Neural progenitor cell (in vitro differentiated cells): ENCODE data around the gene BFSP1. TPM values are rescaled to one million over a fixed set of nuclear protein-coding genes. Genes with fewer than 3 reads are reported as not detected.

Experiments
- DNase-seq: peaks from one replicate; pipeline ENCODE4 v3.0.0-alpha.2; 2016; ENCODE audit warnings: low spot score
- H2AFZ ChIP-seq: fragments of 200-600 bp; sonication (generic); replicated peaks from 2 replicates; pipeline ENCODE4 v1.6.1; 2016; ENCODE audit warnings: antibody characterized with exemption
- H3F3A ChIP-seq: fragments of 200-600 bp; sonication (generic); 2 replicates; pipeline ENCODE4 v1.6.1; 2016; ENCODE audit warnings: antibody characterized with exemption, low read depth
- H3K27ac ChIP-seq: fragments of 200-600 bp; sonication (generic); 2 replicates; pipeline ENCODE4 v1.5.1; 2016; ENCODE audit warnings: mild to moderate bottlenecking
- H3K27me3 ChIP-seq: fragments of 200-600 bp; sonication (generic); 2 replicates; pipeline ENCODE4 v1.6.1; 2016; ENCODE audit warnings: mild to moderate bottlenecking, moderate library complexity
- H3K36me3 ChIP-seq: fragments of 200-600 bp; sonication (generic); 2 replicates; pipeline ENCODE4 v1.5.1; 2016
- H3K4me1 ChIP-seq: fragments of 200-600 bp; sonication (generic); 2 replicates; pipeline ENCODE4 v1.6.1; 2016; ENCODE audit warnings: mixed run types
- H3K4me2 ChIP-seq: fragments of 200-600 bp; sonication (generic); 2 replicates; pipeline ENCODE4 v1.6.1; 2016
- H3K4me3 ChIP-seq: fragments of 200-600 bp; sonication (generic); 2 replicates; pipeline ENCODE4 v1.5.1; 2016
- H3K79me2 ChIP-seq: fragments of 200-600 bp; sonication (generic); 2 replicates; pipeline ENCODE4 v1.6.1; 2016; ENCODE audit warnings: low read depth
- H3K9ac ChIP-seq: fragments of 200-600 bp; sonication (generic); 2 replicates; pipeline ENCODE4 v1.6.1; 2016
- H3K9me3 ChIP-seq: fragments of 200-600 bp; sonication (generic); 2 replicates; pipeline ENCODE4 v1.5.1; 2016; ENCODE audit warnings: low read depth
- H4K20me1 ChIP-seq: fragments of 200-600 bp; sonication (generic); 2 replicates; pipeline ENCODE4 v1.6.1; 2016; ENCODE audit warnings: low read depth
- H3K27ac Mint-ChIP-seq: 3 replicates; pipeline ENCODE4 v1.8.0; 2021; ENCODE audit warnings: mixed read lengths
- H3K27me3 Mint-ChIP-seq: 2 replicates; pipeline ENCODE4 v1.8.0; 2022; ENCODE audit warnings: low read depth, mild to moderate bottlenecking, inconsistent platforms, moderate library complexity, mixed read lengths; ENCODE audit not compliant: insufficient read depth
- H3K36me3 Mint-ChIP-seq: 3 replicates; pipeline ENCODE4 v1.8.0; 2021; ENCODE audit warnings: mixed read lengths
- H3K4me1 Mint-ChIP-seq: 3 replicates; pipeline ENCODE4 v1.8.0; 2021; ENCODE audit warnings: mixed read lengths
- H3K4me3 Mint-ChIP-seq: 3 replicates; pipeline ENCODE4 v1.8.0; 2021; ENCODE audit warnings: mild to moderate bottlenecking, moderate library complexity, mixed read lengths
- H3K9me3 Mint-ChIP-seq: 3 replicates; pipeline ENCODE4 v1.8.0; 2020; ENCODE audit warnings: mixed read lengths
- CTCF ChIP-seq: fragments of 200-600 bp; sonication (generic); IDR thresholded peaks from 2 replicates; pipeline ENCODE4 v1.5.1; 2017; ENCODE audit warnings: antibody characterized with exemption, mild to moderate bottlenecking
- EZH2 ChIP-seq: fragments of 200-600 bp; sonication (generic); IDR thresholded peaks from 2 replicates; pipeline ENCODE4 v1.6.1; 2017; ENCODE audit warnings: antibody characterized with exemption, mild to moderate bottlenecking, moderate library complexity
- EZH2phosphoT487 ChIP-seq: fragments of 200-600 bp; sonication (generic); IDR thresholded peaks from 2 replicates; pipeline ENCODE4 v1.6.1; 2017; ENCODE audit warnings: antibody characterized with exemption
- total RNA-seq: library from RNA; depleted of rRNA; stranded (reverse); fragments of >200 nt; gene quantifications from 2 replicates; pipeline ENCODE4 v1.2.3, GENCODE V29; 2015; ENCODE audit warnings: low replicate concordance

BFSP1 gene
- total RNA-seq, 1 donor from 2014 or later, result not detected

- DNase-seq, result peak; percentile 29
- H3K4me3 Mint-ChIP-seq, result no peak overlapping the region
- H3K27ac ChIP-seq, result no peak overlapping the region
- H3K27me3 Mint-ChIP-seq, result peaks cover 13% of the 10 kb centered on the region
- no peaks in the 10 kb centered on the region for H3K36me3 Mint-ChIP-seq
- no peaks in the 10 kb centered on the region for H3K79me2 ChIP-seq
- H4K20me1 ChIP-seq, result no peaks in the 10 kb centered on the region
- H3K4me2 ChIP-seq, result no peak overlapping the region
- H3K4me3 ChIP-seq, result no peak overlapping the region
- no peaks in the 10 kb centered on the region for H3F3A ChIP-seq
- peaks cover 22% of the 10 kb centered on the region for H3K27me3 ChIP-seq
- H3K9me3 ChIP-seq, result no peaks in the 10 kb centered on the region
- no peak overlapping the region for H3K27ac Mint-ChIP-seq
- TF ChIP-seq EZH2phosphoT487 (no peak), CTCF (no peak), EZH2 (no peak)
- no peaks in the 10 kb centered on the region for H3K36me3 ChIP-seq
- no peak overlapping the region for H2AFZ ChIP-seq
- H3K9ac ChIP-seq, result no peak overlapping the region
- H3K4me1 Mint-ChIP-seq, result peaks cover 5% of the 10 kb centered on the region
- H3K4me1 ChIP-seq, result no peaks in the 10 kb centered on the region
- no peaks in the 10 kb centered on the region for H3K9me3 Mint-ChIP-seq
Measured at GRCh38 chr20:17502105-17502504, 29.1 kb downstream of the BFSP1 start.

DNA sequence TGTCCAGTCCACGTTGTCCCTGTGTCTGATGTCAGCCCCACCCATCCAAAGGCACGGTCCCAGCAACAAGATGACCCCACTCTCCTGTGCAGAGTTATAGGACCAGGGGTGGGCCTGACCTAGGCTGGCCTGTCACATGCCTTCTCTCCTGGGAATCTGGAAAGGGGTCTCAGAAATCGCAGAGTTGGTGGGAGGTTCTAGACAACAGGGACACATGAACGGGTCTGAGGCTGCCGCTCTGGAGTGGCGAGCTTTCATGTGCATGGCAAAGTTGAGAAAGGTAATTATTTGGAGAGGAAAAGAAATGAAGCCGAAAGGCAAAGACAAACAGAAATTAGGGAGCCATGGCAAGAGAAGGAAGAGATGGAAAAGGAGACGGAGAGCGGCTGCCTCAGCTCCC, 29.5 kb downstream of the BFSP1 start:
- Mint-ChIP-seq H3K27me3 (peaks cover 14% of the 10 kb centered on the region), H3K4me3 (no peak overlapping the region), H3K4me1 (peaks cover 5% of the 10 kb centered on the region), H3K27ac (no peak overlapping the region), H3K9me3 (no peaks in the 10 kb centered on the region), H3K36me3 (no peaks in the 10 kb centered on the region)
- H3K27me3 ChIP-seq, result peaks cover 18% of the 10 kb centered on the region
- H3K4me1 ChIP-seq, result no peaks in the 10 kb centered on the region
- no peak for DNase-seq
- H3K9me3 ChIP-seq, result no peaks in the 10 kb centered on the region
- TF ChIP-seq CTCF (no peak), EZH2phosphoT487 (no peak), EZH2 (no peak)
- no peaks in the 10 kb centered on the region for H3K36me3 ChIP-seq
- no peak overlapping the region for H2AFZ ChIP-seq
- H3F3A ChIP-seq, result no peaks in the 10 kb centered on the region
- H3K27ac ChIP-seq, result no peak overlapping the region
- H3K79me2 ChIP-seq, result no peaks in the 10 kb centered on the region
- H3K9ac ChIP-seq, result no peak overlapping the region
- no peak overlapping the region for H3K4me2 ChIP-seq
- no peak overlapping the region for H3K4me3 ChIP-seq
- no peaks in the 10 kb centered on the region for H4K20me1 ChIP-seq

DNA sequence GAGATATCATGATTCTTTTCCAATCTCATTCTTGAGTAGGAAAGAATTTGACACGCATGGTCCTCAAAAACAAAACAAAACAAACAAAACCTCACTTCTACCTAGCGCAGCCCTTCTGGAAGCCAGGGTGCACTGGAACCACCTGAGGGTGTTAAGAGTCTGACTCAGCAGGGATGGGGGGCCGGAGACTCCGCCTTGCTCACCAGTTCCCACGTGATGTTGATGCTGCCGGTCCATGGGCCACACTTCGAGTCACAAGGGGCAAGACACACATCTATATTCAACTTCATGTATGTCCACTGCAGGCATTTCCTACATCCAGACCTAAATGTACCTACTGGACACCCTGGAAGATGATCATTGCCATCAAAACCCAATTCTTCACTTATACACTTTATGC, 30.4 kb downstream of the BFSP1 start:
- H3K27me3 Mint-ChIP-seq, result peaks cover 14% of the 10 kb centered on the region
- Histone ChIP-seq H3K4me3 (no peak overlapping the region), H3F3A (no peaks in the 10 kb centered on the region), H3K4me2 (no peak overlapping the region), H3K36me3 (no peaks in the 10 kb centered on the region), H2AFZ (no peak overlapping the region), H3K9ac (no peak overlapping the region), H3K27me3 (peaks cover 9% of the 10 kb centered on the region), H3K4me1 (no peaks in the 10 kb centered on the region), H4K20me1 (no peaks in the 10 kb centered on the region), H3K27ac (no peak overlapping the region), H3K79me2 (no peaks in the 10 kb centered on the region), H3K9me3 (no peaks in the 10 kb centered on the region)
- H3K4me3 Mint-ChIP-seq, result no peak overlapping the region
- H3K4me1 Mint-ChIP-seq, result peaks cover 5% of the 10 kb centered on the region
- H3K36me3 Mint-ChIP-seq, result no peaks in the 10 kb centered on the region
- H3K9me3 Mint-ChIP-seq, result no peaks in the 10 kb centered on the region
- H3K27ac Mint-ChIP-seq, result no peak overlapping the region
- no peak for DNase-seq
- no peak for TF ChIP-seq EZH2
- TF ChIP-seq CTCF, result no peak
- TF ChIP-seq EZH2phosphoT487, result no peak
